H1 (cell line): Measurements from ENCODE around the gene GPC6. TPM values are rescaled to one million over a fixed set of nuclear protein-coding genes. Genes with fewer than 3 reads are reported as not detected.

Source experiments
- CREB1 ChIP-seq: IDR thresholded peaks from 2 replicates; pipeline ENCODE4 v1.6.1; 2012; ENCODE audit warnings: inconsistent platforms
- EGR1 ChIP-seq: IDR thresholded peaks from 2 replicates; pipeline ENCODE4 v1.6.1; 2011; ENCODE audit warnings: low read depth, low read length, borderline replicate concordance
- MAX ChIP-seq: IDR thresholded peaks from 2 replicates; pipeline ENCODE4 v1.6.1; 2012; ENCODE audit warnings: inconsistent platforms
- ZNF274 ChIP-seq: IDR thresholded peaks from 2 replicates; pipeline ENCODE4 v1.7.0; 2012; ENCODE audit warnings: low read length, borderline replicate concordance; ENCODE audit errors: extremely low read depth
- polyA plus RNA-seq, 7 experiments: library from polyadenylated mRNA; depleted of rRNA in 3 of 7; stranded (reverse) in 5 of 7; unstranded in 2 of 7; fragments of >200 nt in 5 of 7; fragments of 200-250 nt in 2 of 7; gene quantifications; 1 replicate in 5 of 7; 2 replicates in 1 of 7; 4 replicates in 1 of 7; pipeline versions ENCODE4 v1.2.1 to v1.2.3, GENCODE V29; 2011 to 2013; ENCODE audit warnings: missing spikeins in 2 of 7, mixed read lengths in 2 of 7
- total RNA-seq: library from RNA; stranded (reverse); fragmentation: NEBNext Ultra II Directional; extraction: Animal tissue kit (Norgen Biotek cat#: 25700); gene quantifications from 2 replicates; pipeline ENCODE4 v1.2.1, GENCODE V29; 2021

Gene GPC6
- total and polyA plus RNA-seq, 2 of the 8 experiments (the other 6 are each of a cell fraction or from before 2014, with no cell fraction given), result 5.4 to 12.0 TPM

GRCh38 chr13:93462151-93462550 lies 235.5 kb downstream of the GPC6 start (continued):
- TF ChIP-seq MAX, result no peak
- TF ChIP-seq ZNF274, result no peak
- no peak for TF ChIP-seq CREB1
- no peak for TF ChIP-seq EGR1
